ENCODE results near the gene RIMBP2.
A peak's percentile ranks its signal among the peaks of the same experiment; 100 is the strongest.

The RIMBP2 gene

GRCh38 chr12:130675121-130675520, 41.0 kb downstream of the RIMBP2 start:
- no peak for DNase-seq

DNA sequence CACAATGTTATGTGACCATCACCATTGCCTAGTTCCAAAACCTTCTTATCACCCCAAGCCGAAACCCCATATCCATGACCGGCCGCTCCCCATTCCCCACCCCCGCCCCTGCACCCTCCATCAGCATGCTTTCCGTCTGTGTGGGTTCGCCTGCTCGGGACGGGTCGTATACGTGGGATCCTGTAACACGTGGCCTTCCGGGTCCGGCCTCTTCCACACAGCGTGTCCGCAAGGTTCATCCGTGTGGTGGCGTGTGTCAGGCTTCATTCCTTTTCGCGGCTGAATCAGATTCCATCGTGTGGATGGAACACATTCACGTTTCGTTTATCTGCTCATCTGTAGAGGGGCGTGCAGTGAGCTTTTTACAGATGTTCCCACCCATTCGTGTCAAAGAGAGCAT, 41.4 kb downstream of the RIMBP2 start:
- DNase-seq: no peak

DNA sequence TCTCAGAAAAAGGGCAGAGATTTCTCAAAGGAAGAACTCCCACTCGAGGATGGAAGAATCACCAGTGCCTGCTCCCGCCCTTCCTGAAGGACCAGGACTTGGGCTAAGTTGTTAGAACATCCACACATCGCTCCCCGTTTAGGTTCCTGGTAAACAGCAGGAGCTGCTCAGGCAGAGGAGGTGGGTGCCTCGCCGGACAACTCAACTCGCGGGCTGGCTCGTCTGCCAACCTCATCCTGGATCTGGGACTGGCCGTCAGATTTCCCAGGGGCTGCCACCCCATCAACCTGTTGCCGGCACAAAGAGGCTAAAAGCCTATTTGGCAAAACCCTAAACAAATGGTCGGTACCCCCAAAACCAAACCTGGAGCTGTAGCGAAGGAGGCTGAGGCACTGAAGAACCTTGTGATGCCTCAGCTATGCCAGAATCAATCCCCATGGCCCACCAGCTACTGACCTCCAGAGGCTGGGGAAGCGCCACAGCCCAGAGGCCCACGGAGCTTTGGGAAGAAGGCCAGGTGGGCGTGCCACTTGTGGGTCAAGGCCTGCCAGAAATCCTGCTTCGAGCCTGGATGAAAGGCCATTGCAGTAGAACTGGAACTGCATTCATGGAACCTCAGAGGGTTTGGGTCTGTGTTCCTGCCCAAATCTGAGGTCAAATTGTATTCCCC, 42.9 kb downstream of the RIMBP2 start:
- DNase-seq: no peak

DNA sequence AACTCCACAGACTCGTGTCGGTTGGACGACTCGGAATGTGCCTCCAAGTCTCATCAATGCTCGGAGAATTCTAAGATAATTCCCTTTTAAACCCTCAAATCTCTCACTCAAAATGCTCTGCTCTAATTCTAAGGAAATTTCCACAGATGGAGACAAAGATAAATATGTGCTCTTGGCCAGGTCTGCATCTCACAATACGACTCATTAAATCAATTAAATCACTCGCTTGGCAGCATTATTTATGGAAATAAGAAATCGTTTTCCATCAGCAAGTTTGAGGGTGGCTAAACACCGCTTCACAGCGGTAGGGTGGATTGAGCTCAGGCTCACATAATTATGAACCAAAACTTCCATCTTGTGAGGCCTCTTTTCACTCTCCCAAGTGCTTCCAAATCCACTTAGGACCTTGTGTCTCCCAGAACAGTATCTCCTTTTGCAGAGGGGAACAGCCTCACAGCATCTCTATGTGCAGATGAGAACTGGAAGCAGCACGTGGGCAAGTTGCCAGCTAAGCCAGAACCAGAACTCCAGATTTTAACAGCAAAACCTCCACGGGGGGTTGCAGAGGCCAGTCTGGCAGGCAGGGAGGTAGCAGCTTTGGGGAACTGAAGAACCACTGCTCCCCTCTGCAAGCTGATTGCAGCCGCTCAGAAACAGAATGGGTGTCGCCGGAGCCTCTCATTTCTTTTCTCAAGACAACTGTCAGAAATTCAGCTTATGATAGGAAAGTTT, 43.8 kb downstream of the RIMBP2 start:
- DNase-seq: no peak

GRCh38 chr12:130671556-130671955, 44.5 kb downstream of the RIMBP2 start:
- no peak for DNase-seq

GRCh38 chr12:130669797-130670196, 46.3 kb downstream of the RIMBP2 start:
- DNase-seq: no peak

DNA sequence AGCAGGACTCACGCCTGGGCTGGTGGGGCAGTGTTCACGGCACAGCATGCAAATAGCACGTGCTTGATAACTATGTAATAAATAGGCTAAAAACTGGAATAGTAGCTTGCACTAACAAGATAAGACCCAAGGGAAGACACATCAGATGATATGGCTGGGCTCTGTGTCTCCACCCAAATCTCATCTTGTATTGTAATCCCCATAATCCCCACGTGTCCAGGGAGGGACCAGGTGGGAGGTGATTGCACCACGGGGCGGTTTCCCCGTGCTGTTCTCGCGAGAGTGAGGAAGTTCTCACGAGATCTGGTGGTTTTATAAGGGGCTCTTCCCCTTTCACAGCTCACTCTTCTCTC, 46.9 kb downstream of the RIMBP2 start:
- no peak for DNase-seq

DNA sequence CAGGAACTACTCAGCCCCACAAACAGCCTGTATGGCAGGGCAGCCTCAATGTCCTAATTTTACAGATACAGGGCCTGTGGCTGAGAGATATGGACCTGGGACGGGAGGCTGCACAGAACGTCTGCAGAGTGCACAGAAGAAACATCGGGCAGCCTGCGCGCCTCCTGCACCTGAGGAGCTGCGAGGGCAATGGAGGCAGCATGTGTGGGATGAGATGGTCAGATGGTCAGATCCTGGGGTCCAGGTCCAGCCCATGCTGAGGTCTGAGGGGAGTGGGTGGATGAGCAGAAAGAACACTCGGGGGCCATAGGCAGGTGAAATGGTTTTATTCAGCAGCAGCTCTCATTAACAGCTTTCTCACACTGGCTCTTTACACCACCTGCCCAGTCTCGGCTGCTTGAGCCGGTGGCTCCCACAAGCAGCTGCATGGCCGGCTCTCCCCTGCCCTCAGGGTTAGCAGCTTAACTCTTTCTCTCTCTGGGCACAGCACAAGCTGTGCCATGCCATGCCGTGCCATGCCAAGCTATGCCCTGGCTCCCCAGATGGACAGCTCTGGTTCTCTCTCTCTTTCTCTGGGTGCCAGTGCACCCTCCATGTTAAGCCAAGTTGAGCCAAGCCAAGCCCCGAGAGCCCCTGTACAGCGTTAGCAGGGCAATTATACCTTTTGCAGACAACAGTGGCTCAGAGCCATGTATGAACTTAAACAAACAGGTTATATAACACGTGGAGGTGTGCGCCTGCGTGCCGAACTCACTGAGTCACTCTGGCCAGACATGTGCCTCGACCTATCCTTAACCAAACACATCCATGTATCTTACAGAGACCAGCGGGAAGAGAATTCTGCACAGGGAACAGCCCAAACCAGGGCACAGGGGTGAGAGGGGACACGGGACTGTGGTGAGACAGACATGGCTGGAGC, 47.6 kb downstream of the RIMBP2 start:
- DNase-seq: no peak

GRCh38 chr12:130667421-130667960, 48.6 kb downstream of the RIMBP2 start:
- peak; percentile 45 for DNase-seq

DNA sequence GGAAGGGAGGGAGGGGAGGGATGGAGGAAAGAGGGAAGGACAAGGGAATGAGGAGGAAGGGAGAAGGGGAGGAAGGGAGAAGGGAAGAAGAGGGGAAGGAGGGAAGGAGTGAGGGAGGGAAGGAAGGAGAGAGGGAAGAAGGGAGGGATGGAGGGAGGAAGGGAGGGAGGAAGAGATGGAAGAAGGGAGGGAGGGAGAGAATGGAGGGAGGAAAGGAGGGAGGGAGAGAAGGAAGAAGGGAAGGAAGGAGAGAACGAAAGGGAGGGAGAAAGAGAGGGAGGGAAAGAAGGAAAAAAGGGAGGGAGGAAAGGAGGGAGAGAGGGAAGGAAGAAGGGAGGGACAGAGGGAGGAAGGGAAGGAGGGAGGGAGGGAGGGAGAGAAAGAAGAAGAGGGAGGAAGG, 49.5 kb downstream of the RIMBP2 start:
- no peak for DNase-seq

GRCh38 chr12:130665753-130666152, 50.3 kb downstream of the RIMBP2 start:
- no peak for DNase-seq

GRCh38 chr12:130664772-130665171, 51.3 kb downstream of the RIMBP2 start:
- no peak for DNase-seq

DNA sequence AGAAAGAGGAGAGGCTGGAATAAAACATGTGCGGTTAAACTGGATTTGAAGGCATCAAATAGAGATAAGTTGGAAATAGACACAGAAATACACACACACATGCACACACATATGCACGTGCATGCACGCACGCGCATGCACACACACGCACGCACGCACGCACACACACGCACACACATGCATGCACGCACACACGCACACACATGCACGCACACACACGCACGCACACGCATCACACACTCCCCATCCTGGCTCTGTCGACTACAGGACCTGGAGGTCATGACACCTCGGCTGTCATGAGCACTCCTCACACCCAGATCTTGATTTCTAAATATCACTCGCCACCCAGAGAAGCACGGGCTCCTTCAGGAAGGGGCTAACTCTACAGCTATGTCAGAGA, 51.8 kb downstream of the RIMBP2 start:
- no peak for DNase-seq

GRCh38 chr12:130663514-130663913, 52.6 kb downstream of the RIMBP2 start:
- no peak for DNase-seq

DNA sequence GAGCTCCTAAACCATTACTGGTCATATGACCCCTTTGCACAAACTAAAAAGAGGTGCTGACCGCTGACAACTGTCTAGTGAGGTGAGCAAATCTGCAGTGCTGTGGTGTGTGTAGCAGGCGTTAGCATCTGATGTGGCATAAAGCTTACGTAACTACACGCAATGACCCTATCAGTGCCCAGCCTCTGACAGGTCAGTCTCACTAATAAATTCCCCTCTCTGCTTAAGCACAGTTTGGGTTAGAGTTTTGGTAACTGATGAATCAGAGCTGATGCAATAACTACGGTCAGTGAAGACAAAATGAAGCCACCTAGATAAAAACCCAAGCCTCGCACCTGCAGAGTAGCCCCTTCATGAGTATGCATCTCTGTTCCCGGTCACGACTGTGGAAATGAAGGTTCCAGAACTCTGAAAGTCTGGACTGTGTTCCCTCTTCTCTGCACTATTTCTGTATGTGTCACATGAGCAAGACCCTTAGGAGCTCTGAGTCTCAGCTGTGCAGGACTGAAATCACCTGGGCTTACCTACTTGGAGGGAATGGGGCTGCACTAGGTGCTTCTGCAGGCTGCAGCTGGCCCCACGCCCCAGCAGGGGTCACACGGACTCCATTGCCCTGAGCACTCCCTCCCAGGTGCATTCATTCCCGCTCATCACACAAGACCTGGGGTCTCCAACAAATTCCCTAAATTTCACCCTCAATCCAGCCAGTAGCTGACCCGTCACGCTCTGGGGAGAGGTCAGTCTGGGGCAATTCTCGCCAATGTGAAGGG, 54.4 kb downstream of the RIMBP2 start:
- DNase-seq: no peak

GRCh38 chr12:130661059-130661458, 55.0 kb downstream of the RIMBP2 start:
- DNase-seq: no peak

DNA sequence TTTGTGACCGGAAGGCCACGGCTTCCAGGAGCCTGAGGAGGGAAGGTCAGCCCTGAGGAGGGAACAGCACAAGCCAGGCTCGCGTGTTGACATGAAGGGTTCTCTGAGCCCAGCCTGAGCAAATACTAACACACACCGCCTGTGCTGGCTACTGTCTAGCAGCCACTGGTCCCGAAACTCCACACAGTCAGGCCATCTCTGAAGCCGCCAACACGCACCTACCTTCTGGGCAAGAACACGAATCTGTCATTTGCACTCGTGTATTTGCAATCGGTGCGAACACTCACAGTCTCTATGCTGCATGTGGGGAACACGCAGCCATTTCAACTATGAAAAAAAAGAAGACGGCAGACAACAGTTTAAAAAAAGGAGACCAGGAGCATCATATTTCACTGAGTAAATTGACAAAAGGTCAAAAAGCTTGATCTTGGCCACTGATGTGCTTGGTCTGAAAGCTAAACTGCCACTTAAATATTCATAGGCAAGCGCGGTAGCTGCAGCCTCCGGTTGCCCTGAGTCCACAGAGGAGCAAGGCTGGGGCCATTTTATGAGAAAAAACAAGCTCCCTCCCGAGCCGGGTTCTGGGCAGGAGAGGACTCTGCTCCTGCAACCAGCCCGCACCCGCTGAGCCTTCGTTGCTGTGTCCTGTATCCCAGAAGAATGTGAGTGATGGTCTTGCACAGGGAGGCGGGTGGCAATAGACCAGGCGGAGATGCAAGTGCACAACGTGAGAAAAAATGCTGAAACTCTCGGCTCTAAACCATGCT, 57.8 kb downstream of the RIMBP2 start:
- no peak for DNase-seq

DNA sequence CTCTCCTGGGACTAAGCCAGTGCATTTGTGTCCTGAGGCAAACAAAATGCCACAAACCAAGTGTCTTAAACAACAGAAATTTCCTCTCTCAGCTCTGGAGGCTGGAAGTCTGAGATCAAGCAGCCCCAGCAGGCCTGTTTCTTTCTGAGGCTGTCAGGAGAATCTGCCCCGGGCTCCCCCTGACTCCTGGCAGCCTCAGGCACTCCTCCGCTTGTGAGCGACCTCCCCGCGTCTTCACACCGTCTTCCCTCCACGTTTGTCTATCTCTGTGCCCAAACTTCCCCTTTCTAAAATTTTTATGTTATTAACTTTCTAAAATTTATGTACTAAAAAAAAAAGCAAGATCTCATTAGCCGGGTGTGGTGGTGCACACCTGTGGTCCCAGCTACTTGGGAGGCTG, 59.7 kb downstream of the RIMBP2 start:
- no peak for DNase-seq

DNA sequence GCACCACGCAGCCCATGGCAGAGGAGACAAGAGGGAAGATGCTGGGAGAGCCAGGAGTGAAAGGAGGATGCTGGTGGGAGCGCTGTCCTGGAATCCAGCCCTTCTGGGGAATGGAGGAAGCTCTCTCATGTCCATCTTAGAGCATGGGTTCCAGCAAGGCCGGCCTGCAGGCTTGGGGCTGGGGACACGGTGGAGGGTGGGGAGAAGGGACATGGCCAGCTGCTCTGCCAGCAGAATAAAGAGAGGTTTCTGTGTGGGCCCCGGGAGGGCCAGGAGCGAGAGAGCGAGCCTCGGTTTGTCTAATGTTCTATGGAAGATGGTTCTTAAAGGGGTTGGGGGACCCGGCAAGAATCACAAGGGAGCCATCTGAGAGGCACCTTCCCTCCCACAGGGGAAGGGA, 60.2 kb downstream of the RIMBP2 start:
- no peak for DNase-seq

GRCh38 chr12:130655010-130655409, 61.1 kb downstream of the RIMBP2 start:
- DNase-seq: no peak

DNA sequence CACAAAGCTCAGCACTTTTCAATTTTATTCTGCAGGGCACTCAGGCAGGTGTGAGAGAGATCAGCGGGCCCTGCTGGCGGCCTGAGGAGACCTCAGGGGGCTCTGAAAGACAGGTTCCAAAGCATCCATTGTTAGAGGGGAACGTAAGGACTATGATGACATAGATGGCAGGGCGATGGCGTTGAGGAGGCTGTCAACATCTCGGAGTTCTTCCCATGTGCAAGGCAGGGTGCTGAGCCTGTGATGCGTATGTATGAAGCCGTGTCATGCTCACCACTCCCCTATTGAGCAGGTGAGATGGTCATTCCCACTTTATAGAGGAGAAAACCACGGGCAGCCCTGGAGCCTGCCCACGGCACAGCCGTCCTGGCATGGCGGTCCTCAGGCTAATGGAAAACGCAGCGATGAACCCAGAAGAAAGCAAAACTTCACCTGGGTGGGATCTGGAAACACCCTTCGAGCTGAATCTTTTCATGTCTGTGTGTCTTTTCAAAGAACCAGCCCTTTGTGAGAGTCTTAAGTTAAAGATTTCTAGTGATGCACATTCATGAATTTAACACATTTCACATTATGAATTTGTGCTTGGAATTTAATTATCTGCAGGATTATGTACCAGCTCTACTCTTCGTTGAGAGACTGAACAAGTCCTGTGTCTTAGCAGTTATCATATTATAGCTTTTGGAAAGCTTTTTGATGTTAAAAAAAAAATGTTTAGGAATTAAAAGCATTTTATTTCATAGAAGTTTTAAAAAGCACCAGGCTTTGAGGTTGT, 64.7 kb downstream of the RIMBP2 start:
- DNase-seq: no peak
